KMS-11 (cell line): ENCODE measurements around the gene NEDD4L.

Experiments used
- H2AFZ ChIP-seq: fragments of 200-600 bp; sonication (generic); 2 replicates; pipeline ENCODE4 v1.6.1; 2016; ENCODE audit warnings: antibody characterized with exemption, mixed run types, low read depth
- H3K27ac ChIP-seq: fragments of 200-600 bp; sonication (generic); 2 replicates; pipeline ENCODE4 v1.6.1; 2016; ENCODE audit warnings: mild to moderate bottlenecking, mixed run types
- H3K27me3 ChIP-seq: fragments of 200-600 bp; sonication (generic); 2 replicates; pipeline ENCODE4 v1.6.1; 2017; ENCODE audit warnings: mild to moderate bottlenecking, low read depth, mixed run types, moderate library complexity; ENCODE audit not compliant: insufficient read depth
- H3K36me3 ChIP-seq: fragments of 200-600 bp; sonication (generic); 2 replicates; pipeline ENCODE4 v1.6.1; 2017; ENCODE audit warnings: mild to moderate bottlenecking, mixed run types; ENCODE audit not compliant: insufficient read depth
- H3K4me1 ChIP-seq: fragments of 200-600 bp; sonication (generic); 2 replicates; pipeline ENCODE4 v1.6.1; 2016; ENCODE audit warnings: mild to moderate bottlenecking, low read depth, mixed run types; ENCODE audit not compliant: poor library complexity, severe bottlenecking
- H3K4me2 ChIP-seq: fragments of 200-600 bp; sonication (generic); 2 replicates; pipeline ENCODE4 v1.7.0; 2016; ENCODE audit warnings: mild to moderate bottlenecking, mixed run types
- H3K4me3 ChIP-seq: fragments of 200-600 bp; sonication (generic); IDR thresholded peaks from 2 replicates; pipeline ENCODE4 v1.6.1; 2017; ENCODE audit warnings: low read depth, low read length, mixed read lengths; ENCODE audit not compliant: insufficient read depth
- H3K79me2 ChIP-seq: fragments of 200-600 bp; sonication (generic); 2 replicates; pipeline ENCODE4 v1.6.1; 2016; ENCODE audit warnings: low read depth, mixed run types; ENCODE audit not compliant: insufficient read depth
- H3K9ac ChIP-seq: fragments of 200-600 bp; sonication (generic); 2 replicates; pipeline ENCODE4 v1.6.1; 2016; ENCODE audit warnings: mild to moderate bottlenecking, mixed run types
- H4K20me1 ChIP-seq: fragments of 200-600 bp; sonication (generic); 2 replicates; pipeline ENCODE4 v1.6.1; 2016; ENCODE audit warnings: mild to moderate bottlenecking, mixed run types; ENCODE audit not compliant: insufficient read depth
- TF ChIP-seq, protein P1 (sequence below): fragments of 200-600 bp; sonication (generic); conservative IDR thresholded peaks from 2 replicates; pipeline ENCODE4 v1.6.1; 2017; ENCODE audit warnings: low read depth, mild to moderate bottlenecking, antibody characterized with exemption, low read length, moderate library complexity, mixed read lengths

Gene NEDD4L

DNA sequence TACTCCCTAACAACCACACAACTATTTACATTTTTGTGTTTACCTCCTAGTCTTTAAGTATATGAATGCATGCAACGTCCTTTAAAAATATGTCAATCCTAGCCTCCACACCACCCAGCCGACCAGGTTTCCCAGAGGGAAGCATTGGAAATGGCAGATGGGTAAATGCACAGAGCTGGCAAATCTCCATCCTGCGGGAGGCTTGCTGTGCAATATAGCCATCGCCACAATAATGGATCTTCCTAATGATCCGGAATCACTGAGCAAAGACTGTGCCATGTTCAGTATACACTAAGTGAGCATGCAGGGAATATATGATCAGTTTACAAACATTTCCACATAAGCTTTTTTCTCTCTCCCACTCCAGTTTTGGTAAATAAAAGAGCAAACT, 131.8 kb downstream of the NEDD4L start:
- no peaks in the 10 kb centered on the region for H3K27me3 ChIP-seq
- H3K36me3 ChIP-seq, result no peaks in the 10 kb centered on the region
- no peak overlapping the region for H2AFZ ChIP-seq
- no peaks in the 10 kb centered on the region for H3K4me1 ChIP-seq
- H4K20me1 ChIP-seq, result no peaks in the 10 kb centered on the region
- TF ChIP-seq, protein P1, sequence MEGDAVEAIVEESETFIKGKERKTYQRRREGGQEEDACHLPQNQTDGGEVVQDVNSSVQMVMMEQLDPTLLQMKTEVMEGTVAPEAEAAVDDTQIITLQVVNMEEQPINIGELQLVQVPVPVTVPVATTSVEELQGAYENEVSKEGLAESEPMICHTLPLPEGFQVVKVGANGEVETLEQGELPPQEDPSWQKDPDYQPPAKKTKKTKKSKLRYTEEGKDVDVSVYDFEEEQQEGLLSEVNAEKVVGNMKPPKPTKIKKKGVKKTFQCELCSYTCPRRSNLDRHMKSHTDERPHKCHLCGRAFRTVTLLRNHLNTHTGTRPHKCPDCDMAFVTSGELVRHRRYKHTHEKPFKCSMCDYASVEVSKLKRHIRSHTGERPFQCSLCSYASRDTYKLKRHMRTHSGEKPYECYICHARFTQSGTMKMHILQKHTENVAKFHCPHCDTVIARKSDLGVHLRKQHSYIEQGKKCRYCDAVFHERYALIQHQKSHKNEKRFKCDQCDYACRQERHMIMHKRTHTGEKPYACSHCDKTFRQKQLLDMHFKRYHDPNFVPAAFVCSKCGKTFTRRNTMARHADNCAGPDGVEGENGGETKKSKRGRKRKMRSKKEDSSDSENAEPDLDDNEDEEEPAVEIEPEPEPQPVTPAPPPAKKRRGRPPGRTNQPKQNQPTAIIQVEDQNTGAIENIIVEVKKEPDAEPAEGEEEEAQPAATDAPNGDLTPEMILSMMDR, result no peak
- no peak overlapping the region for H3K4me3 ChIP-seq
- no peak overlapping the region for H3K27ac ChIP-seq
- no peak overlapping the region for H3K4me2 ChIP-seq
- H3K79me2 ChIP-seq, result no peaks in the 10 kb centered on the region
- no peak overlapping the region for H3K9ac ChIP-seq

DNA sequence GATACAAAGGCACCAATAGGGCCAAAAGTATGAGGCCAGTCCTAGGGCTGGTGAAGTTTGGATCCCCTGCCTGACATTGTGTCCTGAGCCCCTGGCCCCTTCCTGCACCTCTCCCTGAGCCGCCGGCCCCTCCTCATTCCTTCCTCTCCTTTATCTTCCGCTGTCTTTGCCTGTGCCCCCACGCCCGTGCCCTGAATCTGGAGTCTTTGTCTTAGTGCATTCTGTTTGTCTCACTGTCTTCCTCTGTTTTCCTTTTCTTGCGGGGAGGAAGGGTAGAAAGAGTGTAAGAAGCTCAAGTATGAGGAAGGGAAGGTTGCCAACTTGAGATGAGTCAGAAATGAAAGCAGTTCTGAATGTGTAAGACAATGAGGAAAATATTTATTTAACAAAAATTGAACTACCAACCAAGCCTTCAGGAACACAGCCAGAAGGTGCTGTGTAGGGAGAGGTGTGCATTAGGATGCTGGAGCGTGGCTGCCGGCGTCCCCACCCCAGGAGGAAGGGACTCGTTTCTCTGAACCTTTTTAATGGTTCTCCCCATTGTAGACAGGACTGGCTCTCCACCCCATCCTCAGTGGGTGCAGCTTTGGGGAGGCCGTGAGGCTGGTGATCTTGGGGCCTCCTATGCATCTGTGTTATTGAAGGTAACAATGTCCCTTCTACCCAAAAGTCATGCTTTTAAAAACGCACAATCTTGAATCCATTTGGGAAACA, 133.1 kb downstream of the NEDD4L start:
- H3K9ac ChIP-seq, result no peak overlapping the region
- no peaks in the 10 kb centered on the region for H3K36me3 ChIP-seq
- no peak overlapping the region for H3K4me3 ChIP-seq
- no peak overlapping the region for H3K4me2 ChIP-seq
- no peaks in the 10 kb centered on the region for H3K4me1 ChIP-seq
- TF ChIP-seq, protein P1, result no peak
- H2AFZ ChIP-seq, result no peak overlapping the region
- no peaks in the 10 kb centered on the region for H3K27me3 ChIP-seq
- no peaks in the 10 kb centered on the region for H3K79me2 ChIP-seq
- H4K20me1 ChIP-seq, result no peaks in the 10 kb centered on the region
- no peak overlapping the region for H3K27ac ChIP-seq

- Histone ChIP-seq H3K4me2 (no peak overlapping the region), H2AFZ (no peak overlapping the region)
- TF ChIP-seq, protein P1, result no peak
Measured at GRCh38 chr18:58177896-58178470, 134.0 kb downstream of the NEDD4L start.

GRCh38 chr18:58178511-58178910, 134.5 kb downstream of the NEDD4L start:
- H3K4me1 ChIP-seq, result no peaks in the 10 kb centered on the region
- H3K36me3 ChIP-seq, result no peaks in the 10 kb centered on the region
- no peak overlapping the region for H3K4me3 ChIP-seq
- no peaks in the 10 kb centered on the region for H4K20me1 ChIP-seq
- H3K4me2 ChIP-seq, result no peak overlapping the region
- no peak overlapping the region for H2AFZ ChIP-seq
- TF ChIP-seq, protein P1, result no peak
- H3K79me2 ChIP-seq, result no peaks in the 10 kb centered on the region
- H3K27ac ChIP-seq, result no peak overlapping the region
- H3K9ac ChIP-seq, result no peak overlapping the region
- H3K27me3 ChIP-seq, result no peaks in the 10 kb centered on the region

More at GRCh38 chr18:58177896-58178470, 134.0 kb downstream of the NEDD4L start:
- Histone ChIP-seq H3K4me3 (no peak overlapping the region), H3K9ac (no peak overlapping the region), H3K4me1 (no peaks in the 10 kb centered on the region), H3K27ac (no peak overlapping the region), H3K36me3 (no peaks in the 10 kb centered on the region), H3K27me3 (no peaks in the 10 kb centered on the region), H4K20me1 (no peaks in the 10 kb centered on the region), H3K79me2 (no peaks in the 10 kb centered on the region)
